DND-41 (cell line): Measurements from ENCODE around the gene AKT1.
A peak's percentile ranks its signal among the peaks of the same experiment; 100 is the strongest.

Source experiments
- ATAC-seq: fragments of 200-7000 bp; cut with Tn5 transposase; 3 replicates; pipeline ENCODE4 v1.9.1; 2021; ENCODE audit warnings: low read depth; ENCODE audit not compliant: insufficient read depth
- DNase-seq: peaks from one replicate; pipeline ENCODE4 v3.0.0-alpha.2; 2020
- H2AFZ ChIP-seq: 2 replicates; pipeline ENCODE4 v1.6.0; 2012; ENCODE audit warnings: low read depth, low read length
- H3K27ac ChIP-seq: 2 replicates; pipeline ENCODE4 v1.5.1; 2012; ENCODE audit warnings: low read length, inconsistent platforms
- H3K27me3 ChIP-seq: fragments of 200-600 bp; sonication (generic); 2 replicates; pipeline ENCODE4 v1.6.0; 2012; ENCODE audit warnings: low read length, mild to moderate bottlenecking, inconsistent platforms; ENCODE audit not compliant: insufficient read depth, poor library complexity
- H3K36me3 ChIP-seq: 2 replicates; pipeline ENCODE4 v1.5.1; 2012; ENCODE audit warnings: low read length, inconsistent platforms; ENCODE audit not compliant: insufficient read depth
- H3K4me1 ChIP-seq: 2 replicates; pipeline ENCODE4 v1.5.1; 2012; ENCODE audit warnings: mild to moderate bottlenecking, low read length; ENCODE audit not compliant: insufficient read depth
- H3K4me2 ChIP-seq: 2 replicates; pipeline ENCODE4 v1.6.0; 2012; ENCODE audit warnings: mild to moderate bottlenecking, moderate library complexity, low read length, inconsistent platforms; ENCODE audit not compliant: insufficient read depth
- H3K4me3 ChIP-seq, 2 experiments: fragments of 200-600 bp in 1 of 2; shearing (Covaris generic) in 1 of 2; 2 replicates each; pipeline ENCODE4 v1.5.1; 2012 to 2016; ENCODE audit warnings: inconsistent platforms in 2 of 2, low read length in 2 of 2, mild to moderate bottlenecking in 2 of 2, low read depth in 1 of 2, moderate library complexity in 1 of 2
- H3K79me2 ChIP-seq: 2 replicates; pipeline ENCODE4 v1.6.0; 2012; ENCODE audit warnings: low read length, inconsistent platforms; ENCODE audit not compliant: insufficient read depth
- H3K9ac ChIP-seq: 2 replicates; pipeline ENCODE4 v1.6.0; 2012; ENCODE audit warnings: low read depth, mild to moderate bottlenecking, inconsistent platforms, low read length, moderate library complexity
- H3K9me3 ChIP-seq: 2 replicates; pipeline ENCODE4 v1.5.1; 2012; ENCODE audit warnings: low read length, moderate library complexity, mild to moderate bottlenecking, inconsistent platforms; ENCODE audit not compliant: insufficient read depth, severe bottlenecking
- H4K20me1 ChIP-seq: 2 replicates; pipeline ENCODE4 v1.6.0; 2012; ENCODE audit warnings: low read length; ENCODE audit not compliant: insufficient read depth
- CTCF ChIP-seq: IDR thresholded peaks from 2 replicates; pipeline ENCODE4 v1.5.1; 2012; ENCODE audit warnings: borderline replicate concordance, low read length, moderate library complexity, mild to moderate bottlenecking; ENCODE audit not compliant: poor library complexity, severe bottlenecking; ENCODE audit errors: extremely low read depth
- EZH2 ChIP-seq: IDR thresholded peaks from 3 replicates; pipeline ENCODE4 v1.6.1; 2012; ENCODE audit warnings: borderline replicate concordance, low read depth, mild to moderate bottlenecking, moderate library complexity, low read length, inconsistent platforms; ENCODE audit not compliant: severe bottlenecking

AKT1 gene

DNA sequence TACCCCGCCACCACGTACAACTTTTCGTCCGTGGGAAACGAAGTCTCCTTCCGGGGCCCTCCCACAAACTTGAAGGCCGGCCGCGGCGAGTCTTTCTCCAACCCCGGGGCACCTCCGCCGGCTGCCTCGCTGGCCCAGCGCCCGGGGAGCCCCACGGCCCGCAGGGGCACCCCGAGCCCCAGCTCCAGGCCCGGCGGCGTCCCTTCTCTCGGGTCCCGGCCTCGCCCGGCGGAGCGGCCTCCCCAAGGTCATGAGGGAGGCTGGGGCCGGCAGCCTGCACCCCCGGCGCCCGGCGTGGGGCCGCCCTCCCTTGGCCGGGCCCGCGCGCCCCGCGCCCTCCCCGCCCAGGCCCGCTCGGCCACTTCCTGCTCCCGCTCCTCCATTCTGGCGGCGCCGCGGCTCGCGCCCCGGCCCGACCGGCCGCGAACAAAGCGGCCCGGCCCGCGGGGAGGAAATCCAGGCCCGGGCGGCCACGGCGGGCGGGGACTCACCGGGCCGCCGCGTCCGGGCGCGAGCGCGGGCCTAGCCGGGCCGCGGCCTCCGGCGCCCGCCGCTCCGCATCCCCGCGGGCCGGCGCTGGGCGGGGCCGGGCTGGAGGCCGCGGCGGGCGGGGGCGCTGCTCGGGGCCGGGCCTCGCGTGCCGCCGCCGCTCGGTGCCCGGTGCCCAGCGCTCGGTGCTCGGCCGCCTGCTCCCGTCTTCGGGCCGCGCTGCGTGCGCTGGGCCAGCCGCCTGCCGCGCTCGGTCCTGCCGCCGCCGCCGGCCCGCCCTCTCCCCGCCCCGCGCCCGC, at the start of gene AKT1:
TSS of gene AKT1 (minus strand) at position 756 of the 788 bp plus-strand sequence. CDS start 3,105 bp downstream, outside the sequence.
- Histone ChIP-seq H3K27ac (peak within 1 kb of the TSS; percentile 75), H3K27me3 (no peaks in the 10 kb centered on the region), H4K20me1 (peaks cover 46% of the 10 kb centered on the region), H3K36me3 (peaks cover 38% of the 10 kb centered on the region), H2AFZ (peak within 1 kb of the TSS; percentile 79), H3K9me3 (no peaks in the 10 kb centered on the region), H3K4me3 (peak within 1 kb of the TSS; percentile 87 to 93), H3K9ac (peak within 1 kb of the TSS; percentile 95), H3K4me2 (peak within 1 kb of the TSS; percentile 98), H3K79me2 (peaks cover 51% of the 10 kb centered on the region), H3K4me1 (peaks cover 45% of the 10 kb centered on the region)
- TF ChIP-seq CTCF (no peak), EZH2 (no peak)
- DNase-seq: peak; percentile 33
- ATAC-seq: peak; percentile 28; the same call in 1 of the 3 replicates

DNA sequence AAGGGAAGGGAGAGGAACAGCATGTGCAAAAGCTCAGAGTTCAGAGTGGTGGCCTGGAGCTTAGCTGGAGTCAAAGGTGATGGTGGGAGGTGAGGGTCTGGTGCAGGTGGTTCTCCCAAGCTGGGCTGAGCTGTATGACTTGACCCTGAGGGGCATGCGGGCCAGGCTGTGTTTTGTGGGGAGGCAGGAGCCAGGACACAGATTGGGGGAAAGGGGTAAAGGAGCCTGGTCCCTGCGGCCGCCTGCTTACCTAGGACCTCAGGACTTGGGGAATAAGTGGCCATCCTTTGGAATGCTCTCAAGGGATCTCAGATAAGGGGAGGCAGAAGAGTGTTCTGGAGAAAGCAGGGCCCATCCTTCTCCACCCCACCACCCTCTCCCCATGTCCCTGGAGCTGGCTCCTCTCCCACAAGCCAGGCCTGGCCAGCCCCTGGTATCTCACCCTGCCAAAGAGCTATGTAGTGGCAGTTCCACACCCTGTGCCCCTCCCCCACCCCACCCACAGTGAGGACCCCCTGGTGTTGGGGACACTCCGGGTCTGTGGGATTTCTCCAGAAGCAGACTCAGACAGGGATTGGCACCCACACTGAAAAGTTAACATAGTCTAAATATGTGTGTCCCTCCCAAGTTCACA, 49.6 kb upstream of the AKT1 start:
- Histone ChIP-seq H3K79me2 (no peaks in the 10 kb centered on the region), H3K36me3 (no peaks in the 10 kb centered on the region), H3K27me3 (peaks cover 6% of the 10 kb centered on the region), H3K4me1 (no peaks in the 10 kb centered on the region), H2AFZ (no peak overlapping the region), H4K20me1 (no peaks in the 10 kb centered on the region), H3K4me2 (no peak overlapping the region), H3K9me3 (no peaks in the 10 kb centered on the region), H3K27ac (no peak overlapping the region), H3K9ac (no peak overlapping the region), H3K4me3 (no peak overlapping the region)
- DNase-seq: no peak
- TF ChIP-seq CTCF (no peak), EZH2 (no peak)
- no peak for ATAC-seq

DNA sequence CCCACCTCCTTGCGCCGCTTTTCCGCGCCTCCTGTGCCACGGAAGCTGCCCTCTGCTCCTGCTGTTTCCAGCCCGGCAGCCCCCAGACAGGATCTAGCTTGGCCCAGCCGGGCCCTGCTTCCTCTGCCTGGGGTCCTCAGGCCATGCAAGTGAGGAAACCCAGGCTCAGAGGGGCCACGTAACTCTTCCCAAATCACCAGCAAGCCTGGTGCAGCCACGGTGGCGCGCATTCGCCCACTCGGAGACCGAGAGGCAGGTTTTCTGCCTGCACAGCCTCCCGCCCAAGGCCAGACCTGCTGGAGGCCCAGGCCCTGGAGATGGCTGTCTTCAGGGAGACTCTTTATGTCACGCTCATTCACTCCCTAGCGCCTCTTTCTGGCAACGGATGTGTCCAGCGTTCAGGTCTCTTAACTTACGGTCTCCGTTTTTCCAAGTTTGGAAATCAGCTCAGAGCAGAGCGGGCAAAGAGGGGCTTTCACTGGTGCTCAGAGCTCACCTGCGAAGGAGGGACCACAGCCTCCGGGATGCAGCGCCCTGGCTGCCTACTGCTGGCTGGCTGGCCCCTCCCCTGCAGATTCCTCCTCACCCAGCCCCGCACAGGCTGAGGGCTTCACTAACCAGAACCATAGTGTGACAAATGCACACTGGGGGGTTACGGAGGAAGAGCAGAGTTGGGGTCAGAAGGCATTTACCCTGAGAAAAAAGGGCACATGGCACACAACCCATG, 48.9 kb upstream of the AKT1 start:
- TF ChIP-seq EZH2 (no peak), CTCF (no peak)
- no peaks in the 10 kb centered on the region for H4K20me1 ChIP-seq
- H3K27me3 ChIP-seq: peaks cover 6% of the 10 kb centered on the region
- H3K4me1 ChIP-seq: no peaks in the 10 kb centered on the region
- no peak overlapping the region for H3K4me2 ChIP-seq
- no peak overlapping the region for H3K27ac ChIP-seq
- no peaks in the 10 kb centered on the region for H3K9me3 ChIP-seq
- ATAC-seq: no peak
- no peak for DNase-seq
- no peak overlapping the region for H2AFZ ChIP-seq
- H3K79me2 ChIP-seq: no peaks in the 10 kb centered on the region
- H3K4me3 ChIP-seq: no peak overlapping the region
- no peaks in the 10 kb centered on the region for H3K36me3 ChIP-seq
- no peak overlapping the region for H3K9ac ChIP-seq
